GM12878 (cell line): ENCODE results near the gene COLQ. TPM values are rescaled to one million over a fixed set of nuclear protein-coding genes. Genes with fewer than 3 reads are reported as not detected.

ENCODE experiments used
- ATAC-seq: fragments of 200-7000 bp; cut with Tn5 transposase; 3 replicates; pipeline ENCODE4 v1.9.1; 2020; ENCODE audit warnings: mild to moderate bottlenecking, moderate library complexity
- BruUV-seq: library from RNA; stranded (reverse); fragments of 400-500 nt; replicated peaks from 2 replicates; lab custom pipeline; 2021; lab: Mats Ljungman, UMichigan
- CTCF ChIA-PET: fragments of 300-600 bp; sonication (Branson Sonifier 250); formaldehyde crosslinking; extraction: SDS; loops from one replicate; lab custom pipeline; 2021; ENCODE audit warnings: inconsistent platforms; lab: Yijun Ruan, JAX
- POLR2A ChIA-PET: fragments of 350-600 bp; formaldehyde crosslinking; extraction: SDS; loops from one replicate; lab custom pipeline; 2021; ENCODE audit warnings: inconsistent platforms; lab: Charles Lee
- RAD21 ChIA-PET: fragments of 300-600 bp; sonication (Branson Sonifier 250); formaldehyde crosslinking; loops from one replicate; lab custom pipeline; 2023; ENCODE audit warnings: antibody characterized with exemption; ENCODE audit not compliant: unreplicated experiment; lab: Charles Lee
- SMC1A ChIA-PET: fragments of 300-600 bp; sonication (Branson Sonifier 250); formaldehyde crosslinking; loops from one replicate; lab custom pipeline; 2023; ENCODE audit not compliant: unreplicated experiment, uncharacterized antibody; lab: Charles Lee
- DNase-seq: peaks from one replicate; pipeline ENCODE4 v3.0.0-alpha.2; 2011; ENCODE audit warnings: low read depth, low spot score
- FAIRE-seq: peaks from 3 replicates; lab custom pipeline; 2011; peaks lifted over from hg19 to GRCh38; lab: Jason Lieb, UNC
- H2AFZ ChIP-seq: 2 replicates; pipeline ENCODE4 v1.6.0; 2011; ENCODE audit warnings: low read depth, low read length, control low read depth; ENCODE audit not compliant: control insufficient read depth
- H3K27ac ChIP-seq: 2 replicates; pipeline ENCODE4 v1.5.1; 2011; ENCODE audit warnings: control low read depth; ENCODE audit not compliant: control insufficient read depth, insufficient read depth
- H3K27me3 ChIP-seq, 2 experiments: replicated peaks in 1 of 2; 2 replicates each; pipeline versions ENCODE4 v1.6.0 to v1.6.1; 2011; ENCODE audit warnings: low read length in 1 of 2; ENCODE audit not compliant: control insufficient read depth in 2 of 2, insufficient read depth in 2 of 2
- H3K36me3 ChIP-seq, 2 experiments: 2 replicates each; pipeline ENCODE4 v1.5.1; 2011; ENCODE audit warnings: low read length in 1 of 2; ENCODE audit not compliant: control insufficient read depth in 2 of 2, insufficient read depth in 2 of 2
- H3K4me1 ChIP-seq: 2 replicates; pipeline ENCODE4 v1.6.1; 2011; ENCODE audit warnings: mild to moderate bottlenecking, low read length, moderate library complexity, mixed read lengths; ENCODE audit not compliant: control insufficient read depth, insufficient read depth
- H3K4me2 ChIP-seq: 2 replicates; pipeline ENCODE4 v1.6.0; 2011; ENCODE audit warnings: control low read depth; ENCODE audit not compliant: control insufficient read depth, insufficient read depth
- H3K4me3 ChIP-seq: fragments of 200-600 bp; sonication (generic); 2 replicates; pipeline ENCODE4 v1.5.1; 2016
- H3K79me2 ChIP-seq: 2 replicates; pipeline ENCODE4 v1.6.0; 2011; ENCODE audit warnings: low read length; ENCODE audit not compliant: control insufficient read depth, insufficient read depth
- H3K9ac ChIP-seq: 2 replicates; pipeline ENCODE4 v1.8.0; 2011; ENCODE audit warnings: low read length, control low read depth, mixed read lengths; ENCODE audit not compliant: control insufficient read depth, insufficient read depth
- H3K9me3 ChIP-seq: replicated peaks from 3 replicates; pipeline ENCODE4 v1.5.1; 2011; ENCODE audit warnings: mild to moderate bottlenecking, low read length; ENCODE audit not compliant: control insufficient read depth, insufficient read depth
- H4K20me1 ChIP-seq: 2 replicates; pipeline ENCODE4 v1.6.0; 2011; ENCODE audit not compliant: control insufficient read depth, insufficient read depth
- BMI1 ChIP-seq: fragments of 450-650 bp; IDR thresholded peaks from 2 replicates; pipeline ENCODE4 v1.6.1; 2016; ENCODE audit warnings: mild to moderate bottlenecking, moderate library complexity, borderline replicate concordance
- ETV6 ChIP-seq, 2 experiments: fragments of 450-650 bp in 1 of 2; IDR thresholded peaks in 1 of 2; conservative IDR thresholded peaks in 1 of 2; 2 replicates each; pipeline ENCODE4 v1.6.1; 2014; ENCODE audit warnings: antibody characterized with exemption in 1 of 2, borderline replicate concordance in 1 of 2, low read depth in 1 of 2, mild to moderate bottlenecking in 1 of 2, moderate library complexity in 1 of 2
- FOXM1 ChIP-seq: IDR thresholded peaks from 2 replicates; pipeline ENCODE4 v1.6.1; 2012; ENCODE audit warnings: low read depth, mild to moderate bottlenecking, inconsistent platforms, low read length, moderate library complexity
- MYC ChIP-seq: IDR thresholded peaks from 2 replicates; pipeline ENCODE4 v1.6.1; 2011; ENCODE audit warnings: mild to moderate bottlenecking, low read length, moderate library complexity, inconsistent platforms; ENCODE audit not compliant: insufficient read depth, insufficient replicate concordance, insufficient read length, severe bottlenecking
- NFXL1 ChIP-seq: fragments of 450-650 bp; IDR thresholded peaks from 2 replicates; pipeline ENCODE4 v1.6.1; 2017; ENCODE audit warnings: antibody characterized with exemption, mild to moderate bottlenecking, borderline replicate concordance
- POLR2AphosphoS2 ChIP-seq: IDR thresholded peaks from 2 replicates; pipeline ENCODE4 v1.6.1; 2011; ENCODE audit warnings: low read depth, mild to moderate bottlenecking, low read length, improper control_type of control experiment, moderate library complexity
- STAT1 ChIP-seq: fragments of 450-650 bp; conservative IDR thresholded peaks from 2 replicates; pipeline ENCODE4 v1.6.1; 2014; ENCODE audit warnings: antibody characterized with exemption, mild to moderate bottlenecking
- TCF3 ChIP-seq: IDR thresholded peaks from 2 replicates; pipeline ENCODE4 v1.6.1; 2012; ENCODE audit warnings: low read depth, mild to moderate bottlenecking, low read length, borderline replicate concordance; ENCODE audit not compliant: insufficient read depth
- ZBTB11 ChIP-seq: fragments of 450-650 bp; formaldehyde crosslinking; IDR thresholded peaks from 2 replicates; pipeline ENCODE4 v1.5.0; 2022; ENCODE audit warnings: mild to moderate bottlenecking, missing genetic modification characterization
- WGBS: methylation state at CpG from one replicate; pipeline ENCODE4 v1.1.6; 2016; ENCODE audit warnings: low lambda C conversion rate; ENCODE audit not compliant: insufficient replicate concordance, insufficient coverage; ENCODE audit errors: missing lambda C conversion rate; 5-methylcytosine and 5-hydroxymethylcytosine counted together
- in situ Hi-C: fragments of 300-500 bp; cut with MboI; formaldehyde crosslinking; loops from 9 replicates; pipeline ENCODE4 v1.14.3; 2018; ENCODE audit warnings: mixed read lengths
- intact Hi-C: fragments of 100-400 bp; cut with micrococcal nuclease; formaldehyde crosslinking; loops from one replicate; pipeline ENCODE4 v1.14.2; 2022; ENCODE audit not compliant: unreplicated experiment
- polyA plus RNA-seq, 11 experiments: library from polyadenylated mRNA; depleted of rRNA in 4 of 11; unstranded in 6 of 11; stranded (reverse) in 5 of 11; fragments of >200 nt; fragmentation: Nextera tagmentation in 4 of 11; fragmentation: Illumina TruSeq in 1 of 11; extraction: Ambion mirVana in 4 of 11; extraction: Trizol in 1 of 11; gene quantifications; 1 replicate in 1 of 11; 2 replicates in 10 of 11; pipeline versions ENCODE4 v1.2.1 to v1.2.3, GENCODE V29; 2011 to 2016; ENCODE audit warnings: inconsistent platforms in 2 of 11, missing spikeins in 2 of 11, low read depth in 1 of 11
- total RNA-seq, 4 experiments: library from RNA; depleted of rRNA in 3 of 4; stranded (reverse); fragments of >200 nt in 3 of 4; fragmentation: Illumina TruSeq in 1 of 4; extraction: Trizol in 1 of 4; gene quantifications; 2 replicates each; pipeline versions ENCODE4 v1.2.1 to v1.2.3, GENCODE V29; 2013 to 2021
- TF ChIP-seq, protein P1 (sequence below): fragments of 450-650 bp; IDR thresholded peaks from 2 replicates; pipeline ENCODE4 v1.6.1; 2018; ENCODE audit warnings: mild to moderate bottlenecking, low read depth, moderate library complexity; ENCODE audit not compliant: partially characterized antibody

The COLQ gene
- total and polyA plus RNA-seq, 10 of the 15 experiments (the other 5 are each of a cell fraction or from before 2014, with no cell fraction given) = 0.13 to 2.7 (median 0.70) TPM

DNA sequence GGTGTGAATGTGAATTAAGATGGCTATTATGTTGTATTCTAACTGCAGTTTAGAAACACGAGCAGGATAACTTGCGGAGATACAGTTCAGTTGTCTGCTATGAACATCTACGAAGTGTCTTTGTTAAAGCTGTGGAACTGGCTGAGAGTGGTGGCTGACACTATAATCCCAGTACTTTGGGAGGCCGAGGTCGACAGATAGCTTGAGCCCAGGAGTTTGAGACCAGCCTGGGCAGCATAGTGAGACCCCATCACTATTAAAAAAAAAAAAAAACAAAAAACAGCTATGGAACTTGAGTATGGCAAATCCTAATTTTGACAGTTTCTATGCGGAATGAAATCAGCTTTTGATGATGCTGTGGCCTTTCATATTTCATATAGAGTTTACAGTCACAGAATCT lies 92.4 kb downstream of the COLQ start:
- no peak overlapping the region for H3K27ac ChIP-seq
- ChIA-PET RAD21 (interaction anchor here (0.9 to 1.5 kb wide), 2 partner anchors 24 to 127 kb away, joined by 3 read pairs; no protein-coding TSS in a partner anchor), POLR2A (interaction anchor here (0.6 to 0.7 kb wide), 2 partner anchors 140 to 363 kb away, joined by 3 to 5 read pairs; no protein-coding TSS in a partner anchor)
- TF ChIP-seq TCF3 (no peak), BMI1 (no peak), POLR2AphosphoS2 (no peak), FOXM1 (no peak), MYC (no peak), ZBTB11 (no peak), NFXL1 (no peak), STAT1 (no peak), ETV6 (conservative IDR thresholded peaks at IDR 0.05 in 1 of 2, IDR thresholded peaks at IDR 0.05 in 1 of 2; ENCODE audit: borderline replicate concordance in 1 of 2, low read depth in 1 of 2) (no peak)
- TF ChIP-seq, protein P1, sequence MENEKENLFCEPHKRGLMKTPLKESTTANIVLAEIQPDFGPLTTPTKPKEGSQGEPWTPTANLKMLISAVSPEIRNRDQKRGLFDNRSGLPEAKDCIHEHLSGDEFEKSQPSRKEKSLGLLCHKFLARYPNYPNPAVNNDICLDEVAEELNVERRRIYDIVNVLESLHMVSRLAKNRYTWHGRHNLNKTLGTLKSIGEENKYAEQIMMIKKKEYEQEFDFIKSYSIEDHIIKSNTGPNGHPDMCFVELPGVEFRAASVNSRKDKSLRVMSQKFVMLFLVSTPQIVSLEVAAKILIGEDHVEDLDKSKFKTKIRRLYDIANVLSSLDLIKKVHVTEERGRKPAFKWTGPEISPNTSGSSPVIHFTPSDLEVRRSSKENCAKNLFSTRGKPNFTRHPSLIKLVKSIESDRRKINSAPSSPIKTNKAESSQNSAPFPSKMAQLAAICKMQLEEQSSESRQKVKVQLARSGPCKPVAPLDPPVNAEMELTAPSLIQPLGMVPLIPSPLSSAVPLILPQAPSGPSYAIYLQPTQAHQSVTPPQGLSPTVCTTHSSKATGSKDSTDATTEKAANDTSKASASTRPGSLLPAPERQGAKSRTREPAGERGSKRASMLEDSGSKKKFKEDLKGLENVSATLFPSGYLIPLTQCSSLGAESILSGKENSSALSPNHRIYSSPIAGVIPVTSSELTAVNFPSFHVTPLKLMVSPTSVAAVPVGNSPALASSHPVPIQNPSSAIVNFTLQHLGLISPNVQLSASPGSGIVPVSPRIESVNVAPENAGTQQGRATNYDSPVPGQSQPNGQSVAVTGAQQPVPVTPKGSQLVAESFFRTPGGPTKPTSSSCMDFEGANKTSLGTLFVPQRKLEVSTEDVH = no peak
- TF ChIP-seq, all 136 proteins: peak for 0
- H3K27me3 ChIP-seq = no peaks in the 10 kb centered on the region
- peak overlapping the region; percentile 71; the same call in 1 of the 2 replicates for H3K9ac ChIP-seq
- H2AFZ ChIP-seq = no peak overlapping the region
- no TSS peak for BruUV-seq
- H3K4me3 ChIP-seq = peak overlapping the region; percentile 95
- H3K4me2 ChIP-seq = peak overlapping the region; percentile 82
- no peaks in the 10 kb centered on the region; the same call in 1 of the 2 replicates for H3K4me1 ChIP-seq
- in situ Hi-C loops = no loop called here
- no peaks in the 10 kb centered on the region for H3K9me3 ChIP-seq
- 77% methylated on average over 6 of the region's 6 CpGs for WGBS
- ATAC-seq (no peak), FAIRE-seq (no peak), DNase-seq (no peak)
- ChIA-PET CTCF (interaction anchor here (0.5 to 2.9 kb wide), 6 partner anchors 12 to 212 kb away, joined by 3 to 28 read pairs (median 4); no protein-coding TSS in a partner anchor), SMC1A (interaction anchor here (0.6 to 4.0 kb wide), 12 partner anchors 38 to 316 kb away, joined by 3 to 26 read pairs (median 4); no protein-coding TSS in a partner anchor)
- peaks cover 41% of the 10 kb centered on the region for H3K79me2 ChIP-seq
- intact Hi-C loops = loop anchor here (2.0 kb wide), 1 partner anchor 128 kb away; no protein-coding TSS in a partner anchor
- H3K36me3 ChIP-seq = peaks cover 0 to 12% of the 10 kb centered on the region in 2 experiments; a peak in 3 of 4 replicates
- no peaks in the 10 kb centered on the region for H4K20me1 ChIP-seq
